Daoy (cell line): ENCODE data around the gene GREB1L. TPM values are rescaled to one million over a fixed set of nuclear protein-coding genes. Genes with fewer than 3 reads are reported as not detected.
"Not testable (repeated sequence)": the region's sequence is repeated elsewhere in the genome, so short reads cannot be mapped to it uniquely, and the experiment has no call there.

ENCODE experiments used
- DNase-seq: peaks from one replicate; pipeline ENCODE4 v3.0.0-alpha.2; 2015; ENCODE audit warnings: low read depth
- total RNA-seq: library from RNA; depleted of rRNA; stranded (reverse); fragments of >200 nt; shearing (Covaris generic); gene quantifications from 2 replicates; pipeline ENCODE4 v1.2.3, GENCODE V29; 2014; rRNA removed

The GREB1L gene
- 1.7 and 5.7 TPM in 2 replicates for total RNA-seq

DNA sequence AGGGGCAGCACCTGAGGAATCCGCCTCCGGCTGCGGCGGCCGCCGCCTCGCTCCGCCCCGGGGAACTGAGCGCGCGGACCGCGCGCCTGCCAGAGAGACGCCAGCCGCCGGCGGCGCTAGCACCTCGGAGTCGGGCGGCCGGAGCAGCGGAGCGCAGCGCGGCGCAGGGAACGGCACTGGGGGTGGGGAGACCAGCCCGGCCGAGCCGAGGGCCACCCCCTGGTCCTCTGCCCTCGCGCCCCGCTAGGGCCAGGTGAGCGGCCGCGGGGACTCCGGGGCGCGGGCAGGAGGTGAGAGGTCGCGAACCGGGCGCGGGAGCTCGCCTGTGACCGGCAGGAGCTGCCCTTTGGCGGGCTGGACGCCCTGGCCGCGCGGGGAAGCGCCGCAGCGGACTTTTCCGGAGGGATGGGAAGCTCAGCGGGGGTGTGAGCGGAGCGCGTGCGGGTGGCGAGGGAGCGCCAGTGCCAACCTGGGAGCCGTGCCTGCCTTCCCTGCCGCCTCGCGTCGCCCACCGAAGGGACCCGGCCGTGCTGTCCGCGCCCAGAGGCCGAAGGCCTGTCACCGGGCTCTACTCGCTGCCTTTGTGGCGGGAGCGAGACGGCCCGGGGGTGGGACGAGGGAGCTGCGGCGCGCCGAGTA lies at the start of gene GREB1L:
Gene GREB1L (plus strand): TSS at position 92 of the 639 bp plus-strand sequence. CDS start 141,287 bp downstream, outside the sequence.
- DNase-seq: peak; percentile 79

DNA sequence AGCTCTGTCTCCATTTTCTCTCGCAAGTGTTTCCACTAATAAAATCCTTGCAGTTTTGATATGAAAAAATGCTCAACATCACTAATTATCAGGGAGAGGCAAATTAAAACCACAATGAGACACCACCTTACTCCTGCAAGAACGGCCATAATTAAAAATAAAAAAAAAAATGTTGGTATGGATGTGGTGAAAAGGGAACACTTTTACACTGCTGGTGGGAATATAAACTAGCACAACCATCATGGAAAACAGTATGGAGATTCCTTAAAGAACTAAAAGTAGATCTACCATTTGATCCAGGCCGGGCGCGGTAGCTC lies 49.8 kb upstream of the GREB1L start:
- DNase-seq: no peak

DNA sequence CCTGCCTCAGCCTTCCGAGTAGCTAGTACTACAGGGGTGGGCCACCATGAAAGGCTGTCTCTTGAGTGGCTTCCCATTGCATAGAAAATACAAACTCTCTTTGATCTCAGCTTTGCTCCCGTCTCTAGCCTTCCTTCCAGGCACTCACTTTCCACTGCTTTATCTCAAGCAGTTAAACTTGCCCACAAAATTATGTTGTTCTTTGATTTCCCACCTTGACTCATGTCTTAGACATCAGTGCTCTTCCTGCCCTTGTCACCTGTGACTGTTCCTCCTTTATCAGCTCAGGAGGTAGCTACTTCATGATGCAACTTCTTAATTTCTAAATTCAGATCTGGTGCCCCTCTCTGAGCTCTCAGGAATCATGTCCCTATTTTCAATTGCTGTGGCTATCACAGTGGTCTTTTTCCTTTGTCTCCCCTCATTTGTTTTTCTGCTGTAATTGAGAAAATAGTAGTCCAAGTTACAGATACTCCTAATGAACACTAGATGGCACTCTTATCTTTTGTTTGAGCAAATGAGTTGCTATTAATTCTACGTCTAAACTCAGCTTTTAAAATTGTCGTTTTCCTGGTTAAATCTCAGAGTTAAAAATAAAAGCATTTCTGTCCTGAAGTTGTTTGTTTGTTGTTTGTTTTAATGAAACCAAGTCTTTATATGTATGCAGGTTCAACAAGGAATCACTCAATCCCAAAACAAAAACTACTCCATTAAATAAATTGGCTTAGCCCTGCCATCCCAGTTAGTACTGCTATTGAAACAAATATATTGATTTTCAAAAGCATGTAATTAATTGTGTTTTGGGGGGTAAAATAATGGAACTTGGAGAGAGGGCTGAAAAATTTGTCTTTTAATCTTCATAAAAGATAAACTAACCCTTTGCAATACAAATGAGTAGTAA lies 46.9 kb upstream of the GREB1L start:
- peak; percentile 11 for DNase-seq

DNA sequence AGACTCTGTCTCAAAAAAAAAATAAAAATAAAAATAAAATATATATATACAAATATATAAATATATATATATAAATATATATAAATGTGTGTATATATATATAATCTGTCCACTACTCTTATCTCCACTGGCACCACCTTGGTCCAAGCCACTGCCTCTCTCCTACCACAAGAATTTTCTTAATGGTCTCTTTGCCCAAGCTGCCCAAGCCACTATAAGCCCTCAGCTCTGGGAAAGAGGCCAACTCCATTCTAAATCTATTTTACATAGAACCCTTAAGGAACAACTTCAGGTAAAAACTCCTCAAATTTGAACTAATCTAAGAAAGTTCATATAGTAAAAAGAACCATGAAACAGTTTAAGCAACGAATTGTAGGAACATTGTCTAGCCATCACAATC lies 45.6 kb upstream of the GREB1L start:
- no peak for DNase-seq

DNA sequence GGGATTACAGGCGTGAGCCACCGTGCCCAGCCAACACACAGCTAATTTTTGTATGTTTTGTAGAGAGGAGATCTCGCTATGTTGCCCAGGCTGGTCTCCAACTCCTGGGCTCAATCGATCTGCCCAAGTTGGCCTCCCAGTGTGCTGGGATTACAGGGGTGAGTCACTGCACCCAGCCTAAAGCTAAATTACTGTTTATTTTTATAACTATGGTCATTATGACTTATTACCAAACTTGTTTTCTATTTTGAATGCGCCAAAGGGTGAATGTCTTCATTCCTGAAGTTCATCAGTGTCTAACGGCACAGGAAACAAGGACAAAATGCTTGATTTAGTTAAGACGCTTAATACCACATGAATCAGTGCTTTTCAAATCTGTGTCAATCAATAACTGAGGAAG lies 38.9 kb upstream of the GREB1L start:
- no peak for DNase-seq

DNA sequence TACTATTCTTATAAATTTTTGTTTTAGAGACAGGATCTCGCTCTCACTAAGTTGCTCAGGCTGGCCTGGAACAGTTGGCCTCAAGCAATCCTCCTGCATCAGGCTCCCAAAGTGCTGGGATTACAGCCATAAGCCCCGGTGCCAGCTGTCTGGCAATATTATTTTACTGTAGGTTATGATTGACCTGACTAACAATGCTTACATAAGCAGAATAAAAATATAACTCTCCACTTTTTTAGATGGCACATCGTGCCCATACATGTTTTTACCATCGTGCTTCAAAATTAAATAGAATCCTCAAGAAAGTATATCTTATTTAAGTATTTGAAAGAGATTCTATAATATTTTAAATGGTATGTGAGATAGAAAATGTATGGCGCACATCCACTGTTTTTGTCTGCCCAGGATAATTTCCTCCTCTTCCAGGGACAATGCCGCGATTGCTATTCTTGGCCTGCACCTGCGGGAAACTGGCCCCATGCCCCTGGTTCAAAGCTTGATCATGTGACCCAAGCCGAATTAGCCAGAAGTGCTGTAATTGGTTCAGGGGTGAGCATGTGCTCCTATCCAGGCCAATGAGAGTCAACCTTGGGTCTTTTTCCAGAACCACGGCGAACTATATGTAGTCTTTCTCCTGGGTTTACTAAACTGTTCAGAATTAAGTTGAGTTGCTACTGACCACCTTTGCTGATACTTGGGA lies 38.3 kb upstream of the GREB1L start:
- DNase-seq: no peak

DNA sequence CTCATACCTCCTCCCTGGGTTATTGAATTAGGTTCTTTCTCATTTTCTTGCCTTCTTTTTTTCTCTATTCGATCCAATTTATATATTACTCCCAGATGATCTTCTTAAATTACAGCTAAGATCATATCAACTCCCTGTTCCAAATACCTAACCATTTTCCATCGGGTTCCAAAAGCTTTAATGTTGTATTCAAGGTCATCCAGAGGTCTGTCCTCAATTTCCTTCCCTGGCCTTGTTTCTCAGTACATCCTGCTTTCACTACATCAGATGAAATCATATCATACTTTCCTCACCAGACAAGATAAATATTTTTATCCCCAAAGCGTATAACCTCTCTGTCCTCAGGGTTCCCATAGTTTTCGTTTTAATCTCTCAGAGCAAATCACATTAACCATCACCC lies 36.3 kb upstream of the GREB1L start:
- DNase-seq: no peak

DNA sequence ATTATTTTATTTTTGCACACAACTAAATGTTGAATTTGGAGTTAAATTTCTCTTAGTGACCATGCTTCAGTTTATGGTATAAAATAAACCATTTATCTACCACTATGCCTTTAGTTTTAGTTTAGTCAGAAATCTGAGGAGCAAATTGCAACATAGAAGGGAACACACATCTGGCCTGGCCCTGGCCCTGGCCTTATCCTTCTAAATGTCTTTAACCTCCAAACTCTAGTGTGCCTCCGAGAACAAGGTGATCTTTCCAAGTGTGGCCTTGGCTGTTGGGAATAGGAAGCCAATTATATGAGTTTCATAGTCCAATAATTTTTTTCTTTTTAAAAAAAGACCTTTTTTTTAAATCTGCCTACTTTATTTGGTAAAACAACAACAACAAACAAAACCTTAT lies 31.8 kb upstream of the GREB1L start:
- no peak for DNase-seq

DNA sequence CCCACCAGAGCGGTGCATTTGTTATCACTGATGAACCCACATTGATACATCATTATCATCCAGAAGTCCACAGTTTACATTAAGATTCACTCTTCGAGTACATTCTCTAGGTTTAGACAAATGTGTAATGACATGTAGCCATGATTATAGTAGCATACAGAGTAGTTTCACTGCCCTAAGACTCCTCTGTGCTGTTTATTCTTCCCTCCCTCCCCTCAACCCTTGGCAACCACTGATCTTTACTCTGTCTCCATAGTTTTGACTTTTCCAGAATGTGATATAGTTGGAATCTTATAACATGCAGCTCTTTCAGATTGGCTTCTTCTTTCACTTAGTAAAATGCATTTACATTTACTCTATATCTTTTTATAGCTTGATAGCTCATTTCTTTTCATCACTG lies 31.2 kb upstream of the GREB1L start:
- DNase-seq: no peak

DNA sequence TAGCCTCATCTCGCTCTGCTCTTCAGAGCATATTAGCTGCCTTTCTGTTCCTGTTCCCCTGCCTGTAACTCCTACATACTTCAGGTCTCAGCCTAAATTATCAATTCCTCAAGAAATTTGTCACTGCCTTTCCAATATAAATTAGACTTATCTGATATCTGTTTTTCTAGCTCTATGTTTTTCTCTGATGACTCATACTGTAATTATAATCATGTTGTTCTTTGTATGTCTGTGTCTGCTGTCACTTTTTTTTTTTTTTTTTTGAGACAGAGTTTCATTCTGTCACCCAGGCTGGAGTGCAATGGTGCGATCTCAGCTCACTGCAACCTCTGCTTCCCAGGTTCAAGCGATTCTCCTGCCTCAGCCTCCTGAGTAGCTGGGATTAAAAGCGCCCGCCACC lies 27.6 kb upstream of the GREB1L start:
- not testable (repeated sequence) for DNase-seq

DNA sequence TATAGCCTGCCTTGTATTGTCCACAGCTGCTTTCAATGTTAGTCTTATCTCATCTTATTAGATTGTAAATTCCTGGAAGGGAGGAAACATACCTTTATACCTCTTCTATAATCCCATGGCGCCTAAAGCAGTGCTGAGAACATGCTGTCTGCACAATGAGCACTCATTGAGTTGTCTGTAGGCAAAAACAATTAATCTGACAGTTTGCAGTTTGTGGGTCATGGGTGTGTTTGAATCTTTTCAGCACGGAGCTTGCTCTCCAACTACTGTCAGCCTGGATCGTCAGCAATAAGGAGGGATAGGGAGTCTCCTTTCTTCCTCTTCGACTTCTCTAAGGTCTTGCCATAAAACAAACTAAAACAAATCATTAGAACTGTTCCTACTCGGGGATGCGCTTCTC lies 26.5 kb upstream of the GREB1L start:
- DNase-seq: no peak

DNA sequence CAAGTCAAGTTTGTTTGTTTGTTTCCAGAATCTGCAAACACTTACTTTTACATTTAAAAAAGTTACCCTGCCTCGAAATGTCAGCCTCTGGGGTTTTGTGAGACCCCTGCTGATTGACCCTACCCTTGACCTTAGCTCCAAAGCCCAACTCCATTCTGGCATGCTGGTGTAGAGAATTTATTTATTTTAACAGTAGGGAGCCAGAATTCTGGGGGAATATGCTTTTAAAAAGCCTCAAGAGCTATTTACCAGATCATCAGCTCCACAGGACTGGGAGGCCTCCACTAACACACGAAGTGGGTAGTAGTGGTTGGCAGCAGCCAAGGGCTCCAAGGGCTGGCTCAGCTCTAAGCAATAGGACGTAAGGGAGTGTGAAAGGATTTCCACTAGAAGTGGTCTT lies 23.2 kb upstream of the GREB1L start:
- no peak for DNase-seq

DNA sequence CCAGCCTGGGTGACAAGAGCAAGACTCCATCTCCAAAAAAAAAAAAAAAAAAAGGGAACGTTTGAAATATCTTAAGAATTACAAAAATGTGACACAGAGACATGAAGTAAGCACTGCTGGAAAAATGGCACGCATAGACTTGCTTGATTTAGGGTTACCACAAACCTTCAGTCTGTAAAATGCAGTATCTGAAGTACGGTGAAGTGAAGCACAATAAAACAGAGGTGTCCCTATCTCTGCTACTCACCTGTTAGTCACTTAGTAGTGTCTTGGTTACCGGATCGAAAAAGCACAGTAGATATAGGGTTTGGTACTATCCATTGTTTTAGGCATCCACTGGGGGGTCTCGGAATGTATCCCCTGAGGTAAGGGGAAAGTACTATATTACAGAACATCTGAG lies 11.6 kb upstream of the GREB1L start:
- no peak for DNase-seq

DNA sequence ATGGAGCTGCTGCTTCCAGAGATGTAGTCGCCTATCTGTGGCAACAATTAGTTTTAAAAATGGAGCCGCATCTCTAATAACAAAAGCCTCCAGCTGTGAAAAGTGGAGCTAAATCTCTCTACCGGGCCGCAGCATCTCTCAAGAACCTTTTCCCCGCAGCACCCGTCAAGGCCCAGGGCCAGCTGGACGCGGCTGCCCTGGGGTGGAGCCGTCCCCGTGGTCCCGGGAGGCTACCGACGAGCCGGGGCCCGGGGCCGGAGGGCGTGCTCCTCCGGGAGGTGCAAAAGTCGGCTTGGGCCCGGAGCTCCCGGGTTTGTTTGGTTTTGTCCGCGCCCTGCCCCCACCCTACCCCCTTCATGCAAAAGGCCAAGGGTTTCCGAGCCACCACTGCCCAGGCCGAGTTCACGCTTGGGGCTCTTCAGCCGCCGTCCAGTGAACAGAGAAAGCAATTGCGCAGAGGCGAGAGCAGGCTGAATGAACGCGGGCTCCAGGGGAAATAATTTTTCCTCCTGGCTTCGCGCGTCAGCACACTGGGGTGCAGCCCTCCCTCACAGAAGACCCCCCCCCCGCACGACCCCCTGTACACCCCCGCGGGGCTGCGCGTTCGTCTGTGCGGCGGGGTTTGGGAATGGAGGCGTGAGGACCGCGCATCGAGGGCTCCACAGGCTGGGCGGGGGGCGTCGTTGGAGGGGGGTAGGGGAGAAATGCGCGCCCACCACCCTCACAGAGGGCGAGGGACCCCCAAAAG lies 557 bp upstream of the GREB1L start:
- DNase-seq: no peak

DNA sequence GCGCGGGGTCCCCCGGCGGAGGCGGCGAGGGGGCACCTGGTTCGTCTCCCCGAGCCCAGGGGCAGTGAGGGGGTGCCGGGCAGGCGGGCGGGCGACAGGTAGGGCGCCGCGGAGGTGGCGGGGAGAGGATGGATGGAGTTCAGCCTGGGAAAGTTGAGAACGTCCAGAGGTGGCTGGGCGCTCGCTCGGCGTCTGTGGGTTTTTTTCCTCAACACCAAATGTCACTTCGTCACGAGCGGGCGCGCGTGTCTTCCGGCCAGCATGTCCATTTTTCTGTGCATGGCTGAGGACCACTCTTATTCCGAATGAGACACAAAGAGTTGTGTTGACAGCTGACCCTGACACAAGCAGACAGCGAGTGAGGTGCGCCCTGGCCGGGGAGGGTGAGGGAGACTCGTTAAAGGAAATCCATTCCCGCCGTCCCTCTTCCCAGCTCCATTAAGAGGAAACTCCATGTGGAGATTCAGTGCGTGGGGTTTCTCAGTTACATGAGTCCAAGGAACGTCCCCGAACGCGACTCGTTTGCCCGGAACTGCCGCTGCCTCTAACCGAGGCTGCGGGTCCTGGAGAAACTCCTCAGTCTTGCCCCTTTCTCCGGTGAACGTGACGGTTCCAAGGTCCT lies 859 bp downstream of the GREB1L start:
- peak; percentile 42 for DNase-seq

DNA sequence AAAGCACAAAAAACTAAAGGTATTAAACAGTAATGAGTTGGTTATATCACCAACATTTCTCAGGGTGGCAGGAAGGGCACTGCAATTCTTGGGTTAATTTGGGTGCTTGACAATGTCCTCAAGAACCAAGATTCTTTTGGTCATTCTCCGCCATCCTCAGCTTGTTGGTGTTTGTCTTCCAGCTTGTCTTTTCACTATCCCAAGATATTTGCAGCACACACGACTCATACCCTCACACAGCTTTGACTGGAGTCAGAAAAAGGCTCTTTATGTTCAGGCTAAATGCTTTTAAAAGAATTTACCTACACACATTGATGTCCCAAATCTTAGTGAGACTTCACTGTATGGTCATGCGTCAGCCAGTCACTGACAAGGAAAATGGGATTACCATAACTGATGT lies 12.5 kb downstream of the GREB1L start:
- no peak for DNase-seq

DNA sequence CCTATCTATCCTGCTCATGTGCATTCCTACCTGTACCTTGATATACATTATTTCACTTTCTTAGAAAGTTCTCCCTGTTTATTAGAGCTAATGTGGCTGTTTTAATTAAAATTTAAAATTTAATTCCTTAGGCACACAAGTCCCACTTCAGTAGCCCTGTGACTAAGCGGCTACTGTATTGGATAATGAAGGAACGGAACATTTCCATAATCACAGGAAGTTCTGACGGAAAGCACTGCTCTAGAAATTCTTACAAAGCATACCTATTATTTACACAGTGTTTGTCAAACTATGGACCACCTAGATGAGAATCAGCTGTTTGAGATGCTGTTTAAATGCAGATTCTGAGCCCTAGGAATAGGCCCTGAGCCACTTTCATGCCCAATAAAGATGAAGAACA lies 13.2 kb downstream of the GREB1L start:
- no peak for DNase-seq

DNA sequence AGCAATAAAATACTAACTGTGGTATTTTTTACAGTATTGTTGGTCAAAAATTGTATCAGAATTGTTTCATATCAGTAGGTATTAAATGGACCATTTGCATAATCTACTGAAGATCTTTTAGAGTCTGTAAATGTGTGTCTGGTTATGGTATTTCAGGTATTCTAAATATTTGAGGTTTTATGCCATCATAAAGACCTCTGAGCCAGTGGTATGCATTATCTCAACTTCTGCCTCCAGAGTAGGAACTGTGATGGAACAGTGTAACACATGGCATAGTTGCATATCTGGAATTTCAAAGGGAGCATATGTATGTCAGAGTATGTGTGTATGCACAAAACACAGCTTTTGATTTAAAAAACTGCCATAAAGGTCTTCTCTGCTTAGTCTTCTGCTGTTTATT lies 15.4 kb downstream of the GREB1L start:
- DNase-seq: no peak

DNA sequence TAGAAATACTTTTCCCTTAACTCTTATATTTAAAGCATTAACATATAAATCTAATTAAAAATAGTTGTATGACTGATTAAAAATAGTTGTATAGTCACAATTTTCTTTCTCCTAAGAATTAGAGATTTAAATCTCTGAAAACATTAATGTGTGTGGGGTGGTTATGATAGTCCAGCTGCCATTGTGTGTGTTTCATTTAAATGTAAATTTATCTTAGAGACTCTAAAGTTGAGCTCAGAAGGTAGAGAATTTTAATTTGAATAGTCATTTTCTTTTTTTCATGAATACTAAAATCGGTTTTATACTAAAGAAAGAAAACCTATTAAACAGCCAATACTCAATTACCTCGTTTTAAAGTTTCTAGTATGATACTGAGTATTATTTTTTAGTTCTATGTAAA lies 18.6 kb downstream of the GREB1L start:
- no peak for DNase-seq

DNA sequence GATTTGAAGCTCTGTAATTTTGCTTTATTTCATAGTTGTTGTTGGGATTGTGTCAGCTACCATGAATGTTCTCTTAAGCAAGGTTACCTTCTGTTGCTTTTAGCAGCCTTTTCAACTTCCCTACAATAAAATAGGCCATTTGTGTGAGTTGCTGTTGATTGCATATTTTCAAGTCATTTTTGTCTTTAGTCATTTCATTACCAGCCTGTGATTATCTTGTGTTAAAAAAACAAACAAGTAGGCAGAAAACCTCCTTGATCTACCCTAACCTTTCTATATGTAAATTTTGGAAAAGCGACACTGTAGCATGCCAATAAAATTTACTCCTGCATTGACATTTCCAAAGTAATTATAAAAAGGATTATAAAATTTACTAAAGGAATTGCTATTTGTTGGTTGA lies 19.3 kb downstream of the GREB1L start:
- no peak for DNase-seq

DNA sequence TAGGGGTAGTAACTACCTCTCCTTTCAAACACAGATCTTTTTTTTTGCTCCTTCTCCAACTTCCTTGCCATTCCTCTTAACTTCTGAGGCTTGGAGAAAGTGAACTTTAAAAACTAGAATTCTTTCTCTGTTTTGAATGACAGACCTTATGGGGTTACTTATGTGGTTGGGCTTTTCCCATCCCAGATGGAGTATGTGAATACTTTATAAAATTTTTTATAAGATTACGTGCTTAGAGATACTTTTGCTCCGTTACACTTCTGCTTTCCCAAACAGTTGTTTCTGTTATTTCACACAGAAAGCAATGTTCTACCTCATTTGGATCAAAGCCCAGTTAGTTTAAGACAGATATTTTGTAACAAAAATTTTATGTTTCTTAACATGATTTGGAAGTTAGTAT lies 20.2 kb downstream of the GREB1L start:
- DNase-seq: no peak

DNA sequence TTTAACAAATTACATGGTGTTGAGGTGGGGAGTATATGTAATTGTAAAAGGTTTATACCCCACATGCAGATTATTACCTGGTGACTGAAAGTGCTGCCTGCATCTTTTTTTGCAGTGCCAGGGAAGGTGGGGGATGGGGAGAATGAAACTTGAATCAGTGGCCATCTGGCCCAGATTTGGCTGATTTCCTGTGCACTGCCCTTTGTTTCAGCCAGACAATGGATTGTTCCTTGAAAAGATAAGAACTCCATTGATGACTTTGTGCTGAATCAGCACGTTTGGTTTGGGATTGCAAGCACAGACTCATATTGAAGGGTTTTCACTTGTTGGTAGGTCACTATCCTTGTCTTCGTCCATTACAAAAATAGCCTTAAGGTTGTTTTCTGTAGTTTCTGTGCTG lies 20.9 kb downstream of the GREB1L start:
- no peak for DNase-seq
